Measurements from ENCODE around the gene SETD3. TPM values are rescaled to one million over a fixed set of nuclear protein-coding genes. Genes with fewer than 3 reads are reported as not detected.

Gene SETD3
- total and polyA plus RNA-seq, 10 of the 15 experiments (the other 5 are each of a cell fraction or from before 2014, with no cell fraction given), result 11.3 to 44.2 (median 36.5) TPM

DNA sequence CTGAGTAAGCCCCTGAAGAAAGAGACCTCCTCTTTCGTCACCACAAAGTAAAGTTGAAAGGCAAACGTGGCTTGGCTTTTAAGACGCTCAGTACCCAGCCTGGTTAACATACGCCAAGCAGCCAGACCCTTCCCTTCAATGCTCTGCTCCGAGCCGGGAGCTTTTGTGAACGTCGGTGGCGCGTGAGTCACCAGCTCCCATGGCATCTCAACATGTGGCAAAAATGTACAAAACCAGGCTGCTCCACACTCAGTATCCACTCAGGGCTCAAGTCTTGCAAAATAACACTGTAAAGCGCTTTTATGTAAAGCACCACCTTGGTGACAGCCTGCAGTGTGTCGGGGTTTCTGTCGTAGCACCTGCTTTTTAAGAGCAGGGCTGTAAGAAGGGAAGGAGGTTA lies 89.0 kb downstream of the SETD3 start:
- no peak overlapping the region for H3K27ac ChIP-seq (ENCODE audit: control insufficient read depth, insufficient read depth)
- no peak overlapping the region for H2AFZ ChIP-seq (ENCODE audit: control insufficient read depth, low read depth, low read length)
- no peak overlapping the region for H3K4me2 ChIP-seq (ENCODE audit: control insufficient read depth, insufficient read depth)
- no peaks in the 10 kb centered on the region for H3K79me2 ChIP-seq (ENCODE audit: control insufficient read depth, insufficient read depth, low read length)
- TF ChIP-seq JUND (IDR thresholded peaks at IDR 0.05; ENCODE audit: low read depth, low read length), result no peak
- ATAC-seq (no peak), FAIRE-seq (no peak), DNase-seq (ENCODE audit: low read depth, low spot score) (no peak)
- ChIA-PET POLR2A (no interaction called here), RAD21 (ENCODE audit: unreplicated experiment) (no interaction called here), CTCF (interaction anchor here (1.0 to 11.5 kb wide), 3 partner anchors 11 to 36 kb away, joined by 5 to 233 read pairs (median 29); no protein-coding TSS in a partner anchor), SMC1A (ENCODE audit: uncharacterized antibody, unreplicated experiment) (interaction anchor here (1.9 kb wide), 1 partner anchor 24 kb away, joined by 14 read pairs; no protein-coding TSS in a partner anchor)
- no peaks in the 10 kb centered on the region for H3K9me3 ChIP-seq (replicated peaks; ENCODE audit: control insufficient read depth, insufficient read depth, low read length)
- in situ Hi-C loops (cut with MboI) (no loop called here), intact Hi-C loops (cut with micrococcal nuclease; ENCODE audit: unreplicated experiment) (no loop called here)
- H4K20me1 ChIP-seq (ENCODE audit: control insufficient read depth, insufficient read depth), result no peaks in the 10 kb centered on the region
- no peaks in the 10 kb centered on the region for H3K27me3 ChIP-seq (replicated peaks in 1 of 2; ENCODE audit: control insufficient read depth in 2 of 2, insufficient read depth in 2 of 2, low read length in 1 of 2)
- peaks cover 4% of the 10 kb centered on the region for H3K4me1 ChIP-seq (ENCODE audit: control insufficient read depth, insufficient read depth, low read length)
- 94% methylated on average over 13 of the region's 13 CpGs for WGBS (ENCODE audit: insufficient coverage, insufficient replicate concordance, low lambda C conversion rate, missing lambda C conversion rate)
- no TSS peak for BruUV-seq (replicated peaks)
- H3K4me3 ChIP-seq, result no peak overlapping the region
- no peaks in the 10 kb centered on the region for H3K36me3 ChIP-seq (ENCODE audit: control insufficient read depth in 2 of 2, insufficient read depth in 2 of 2, low read length in 1 of 2)
- no peak overlapping the region for H3K9ac ChIP-seq (ENCODE audit: control insufficient read depth, insufficient read depth, low read length)

DNA sequence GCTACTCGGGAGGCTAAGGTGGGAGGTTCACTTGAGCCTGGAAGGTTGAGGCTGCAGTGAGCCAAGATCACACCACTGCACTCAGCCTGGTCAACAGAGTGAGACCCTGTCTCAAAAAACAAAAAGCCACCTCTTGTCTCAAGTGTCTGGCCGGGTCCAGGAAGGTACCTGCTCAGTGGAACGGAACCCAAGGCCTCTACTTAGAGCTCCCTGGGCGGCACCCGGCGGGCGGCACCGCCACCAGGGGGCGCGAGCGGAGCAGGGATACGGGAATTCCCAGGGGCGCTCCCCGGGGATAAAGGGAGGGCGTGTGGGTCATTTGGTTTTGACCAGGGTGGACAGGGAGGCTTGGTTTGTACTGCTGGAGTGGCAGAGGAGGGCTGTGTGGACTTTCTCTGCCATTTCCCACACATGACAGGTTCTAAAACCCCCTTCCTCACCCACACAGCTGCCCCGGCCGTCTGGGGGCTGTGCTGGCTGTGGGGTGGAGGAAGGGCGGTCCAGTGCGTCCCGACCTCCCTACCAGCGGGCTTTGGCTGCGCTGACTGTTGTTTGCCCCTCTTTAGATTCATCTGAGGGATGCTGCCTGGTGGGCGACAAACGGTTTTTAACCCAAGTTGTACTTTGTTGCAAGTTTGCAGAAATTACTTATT lies 91.4 kb downstream of the SETD3 start:
- Histone ChIP-seq H3K36me3 (ENCODE audit: control insufficient read depth in 2 of 2, insufficient read depth in 2 of 2, low read length in 1 of 2) (no peaks in the 10 kb centered on the region), H2AFZ (ENCODE audit: control insufficient read depth, low read depth, low read length) (peak overlapping the region; percentile 44; the same call in 1 of the 2 replicates), H4K20me1 (ENCODE audit: control insufficient read depth, insufficient read depth) (no peaks in the 10 kb centered on the region), H3K9me3 (replicated peaks; ENCODE audit: control insufficient read depth, insufficient read depth, low read length) (no peaks in the 10 kb centered on the region), H3K79me2 (ENCODE audit: control insufficient read depth, insufficient read depth, low read length) (no peaks in the 10 kb centered on the region), H3K27me3 (replicated peaks in 1 of 2; ENCODE audit: control insufficient read depth in 2 of 2, insufficient read depth in 2 of 2, low read length in 1 of 2) (peaks cover 0 to 3% of the 10 kb centered on the region in 2 experiments; a peak in 1 of 4 replicates), H3K4me3 (no peak overlapping the region), H3K9ac (ENCODE audit: control insufficient read depth, insufficient read depth, low read length) (no peak overlapping the region), H3K4me1 (ENCODE audit: control insufficient read depth, insufficient read depth, low read length) (peaks cover 4% of the 10 kb centered on the region), H3K4me2 (ENCODE audit: control insufficient read depth, insufficient read depth) (0 out of 2 replicates have a peak overlapping the region, but pooled peaks have one; percentile 30), H3K27ac (ENCODE audit: control insufficient read depth, insufficient read depth) (no peak overlapping the region)
- no TSS peak for BruUV-seq (replicated peaks)
- ChIA-PET CTCF (interaction anchor here (0.6 to 11.5 kb wide), 20 partner anchors 9 to 387 kb away, joined by 3 to 233 read pairs (median 5); partner anchors contain the start of gene SETD3), RAD21 (ENCODE audit: unreplicated experiment) (interaction anchor here (0.7 to 2.7 kb wide), 4 partner anchors 23 to 112 kb away, joined by 3 to 20 read pairs (median 3); no protein-coding TSS in a partner anchor), POLR2A (no interaction called here), SMC1A (ENCODE audit: uncharacterized antibody, unreplicated experiment) (interaction anchor here (0.6 to 2.6 kb wide), 7 partner anchors 12 to 113 kb away, joined by 3 to 22 read pairs (median 3); no protein-coding TSS in a partner anchor)
- WGBS (ENCODE audit: insufficient coverage, insufficient replicate concordance, low lambda C conversion rate, missing lambda C conversion rate), result 45% methylated on average over 24 of the region's 24 CpGs
- intact Hi-C loops (cut with micrococcal nuclease; ENCODE audit: unreplicated experiment) (loop anchor here (1.0 kb wide), 1 partner anchor 26 kb away; no protein-coding TSS in a partner anchor), in situ Hi-C loops (cut with MboI) (no loop called here)
- no peak for FAIRE-seq
- peak; percentile 86 for ATAC-seq
- no peak for DNase-seq (ENCODE audit: low read depth, low spot score)
- TF ChIP-seq SUZ12 (IDR thresholded peaks at IDR 0.05; ENCODE audit: unreplicated experiment) (no peak), BACH1 (IDR thresholded peaks at IDR 0.05; ENCODE audit: borderline replicate concordance) (no peak), POU2F2 (IDR thresholded peaks at IDR 0.05; ENCODE audit: borderline replicate concordance, low read depth, low read length) (no peak), CBFB (IDR thresholded peaks at IDR 0.05; ENCODE audit: low read depth) (no peak), KLF5 (IDR thresholded peaks at IDR 0.05; ENCODE audit: partially characterized antibody) (no peak)
- TF ChIP-seq, protein P1, sequence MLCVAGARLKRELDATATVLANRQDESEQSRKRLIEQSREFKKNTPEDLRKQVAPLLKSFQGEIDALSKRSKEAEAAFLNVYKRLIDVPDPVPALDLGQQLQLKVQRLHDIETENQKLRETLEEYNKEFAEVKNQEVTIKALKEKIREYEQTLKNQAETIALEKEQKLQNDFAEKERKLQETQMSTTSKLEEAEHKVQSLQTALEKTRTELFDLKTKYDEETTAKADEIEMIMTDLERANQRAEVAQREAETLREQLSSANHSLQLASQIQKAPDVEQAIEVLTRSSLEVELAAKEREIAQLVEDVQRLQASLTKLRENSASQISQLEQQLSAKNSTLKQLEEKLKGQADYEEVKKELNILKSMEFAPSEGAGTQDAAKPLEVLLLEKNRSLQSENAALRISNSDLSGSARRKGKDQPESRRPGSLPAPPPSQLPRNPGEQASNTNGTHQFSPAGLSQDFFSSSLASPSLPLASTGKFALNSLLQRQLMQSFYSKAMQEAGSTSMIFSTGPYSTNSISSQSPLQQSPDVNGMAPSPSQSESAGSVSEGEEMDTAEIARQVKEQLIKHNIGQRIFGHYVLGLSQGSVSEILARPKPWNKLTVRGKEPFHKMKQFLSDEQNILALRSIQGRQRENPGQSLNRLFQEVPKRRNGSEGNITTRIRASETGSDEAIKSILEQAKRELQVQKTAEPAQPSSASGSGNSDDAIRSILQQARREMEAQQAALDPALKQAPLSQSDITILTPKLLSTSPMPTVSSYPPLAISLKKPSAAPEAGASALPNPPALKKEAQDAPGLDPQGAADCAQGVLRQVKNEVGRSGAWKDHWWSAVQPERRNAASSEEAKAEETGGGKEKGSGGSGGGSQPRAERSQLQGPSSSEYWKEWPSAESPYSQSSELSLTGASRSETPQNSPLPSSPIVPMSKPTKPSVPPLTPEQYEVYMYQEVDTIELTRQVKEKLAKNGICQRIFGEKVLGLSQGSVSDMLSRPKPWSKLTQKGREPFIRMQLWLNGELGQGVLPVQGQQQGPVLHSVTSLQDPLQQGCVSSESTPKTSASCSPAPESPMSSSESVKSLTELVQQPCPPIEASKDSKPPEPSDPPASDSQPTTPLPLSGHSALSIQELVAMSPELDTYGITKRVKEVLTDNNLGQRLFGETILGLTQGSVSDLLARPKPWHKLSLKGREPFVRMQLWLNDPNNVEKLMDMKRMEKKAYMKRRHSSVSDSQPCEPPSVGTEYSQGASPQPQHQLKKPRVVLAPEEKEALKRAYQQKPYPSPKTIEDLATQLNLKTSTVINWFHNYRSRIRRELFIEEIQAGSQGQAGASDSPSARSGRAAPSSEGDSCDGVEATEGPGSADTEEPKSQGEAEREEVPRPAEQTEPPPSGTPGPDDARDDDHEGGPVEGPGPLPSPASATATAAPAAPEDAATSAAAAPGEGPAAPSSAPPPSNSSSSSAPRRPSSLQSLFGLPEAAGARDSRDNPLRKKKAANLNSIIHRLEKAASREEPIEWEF (IDR thresholded peaks at IDR 0.05; ENCODE audit: insufficient replicate concordance, low read depth, low read length), result no peak
- TF ChIP-seq, protein P2, sequence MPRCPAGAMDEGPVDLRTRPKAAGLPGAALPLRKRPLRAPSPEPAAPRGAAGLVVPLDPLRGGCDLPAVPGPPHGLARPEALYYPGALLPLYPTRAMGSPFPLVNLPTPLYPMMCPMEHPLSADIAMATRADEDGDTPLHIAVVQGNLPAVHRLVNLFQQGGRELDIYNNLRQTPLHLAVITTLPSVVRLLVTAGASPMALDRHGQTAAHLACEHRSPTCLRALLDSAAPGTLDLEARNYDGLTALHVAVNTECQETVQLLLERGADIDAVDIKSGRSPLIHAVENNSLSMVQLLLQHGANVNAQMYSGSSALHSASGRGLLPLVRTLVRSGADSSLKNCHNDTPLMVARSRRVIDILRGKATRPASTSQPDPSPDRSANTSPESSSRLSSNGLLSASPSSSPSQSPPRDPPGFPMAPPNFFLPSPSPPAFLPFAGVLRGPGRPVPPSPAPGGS (IDR thresholded peaks at IDR 0.05; ENCODE audit: borderline replicate concordance, insufficient read depth, low read depth, low read length, poor library complexity, severe bottlenecking), result no peak

All from GM12878 (cell line).